ENCODE measurements around the gene GTF3C4. TPM values are rescaled to one million over a fixed set of nuclear protein-coding genes. Genes with fewer than 3 reads are reported as not detected.

GTF3C4 gene
- polyA plus RNA-seq, 1 experiment, result 2.8 TPM

- DNase-seq (ENCODE audit: low read depth), result no peak
- ChIA-PET CTCF (interaction anchor here (1.4 kb wide), 1 partner anchor 92 kb away, joined by 3 read pairs; no protein-coding TSS in a partner anchor), POLR2A (no interaction called here)
- H3K4me3 ChIP-seq (ENCODE audit: low read depth, low read length), result no peak overlapping the region
- H3K27me3 ChIP-seq (ENCODE audit: control insufficient read depth, insufficient read depth, low read length), result peaks cover 30% of the 10 kb centered on the region
- no peak for TF ChIP-seq CTCF (IDR thresholded peaks at IDR 0.05; ENCODE audit: insufficient read depth, low read depth, low read length)
- no peaks in the 10 kb centered on the region for H3K36me3 ChIP-seq (ENCODE audit: control insufficient read depth, insufficient read depth, low read length)
Observed at GRCh38 chr9:132742821-132743311, 72.6 kb downstream of the GTF3C4 start.

GRCh38 chr9:132743931-132744479, 73.7 kb downstream of the GTF3C4 start:
- ChIA-PET POLR2A (no interaction called here), CTCF (interaction anchor here (1.0 kb wide), 1 partner anchor 10 kb away, joined by 3 read pairs; no protein-coding TSS in a partner anchor)
- Histone ChIP-seq H3K36me3 (ENCODE audit: control insufficient read depth, insufficient read depth, low read length) (no peaks in the 10 kb centered on the region), H3K27me3 (ENCODE audit: control insufficient read depth, insufficient read depth, low read length) (peaks cover 30% of the 10 kb centered on the region), H3K4me3 (ENCODE audit: low read depth, low read length) (no peak overlapping the region)
- TF ChIP-seq CTCF (IDR thresholded peaks at IDR 0.05; ENCODE audit: insufficient read depth, low read depth, low read length), result no peak
- no peak for DNase-seq (ENCODE audit: low read depth)

Other genes with a start within 250 kb of the GTF3C4 start
- gene BARHL1, start 87.9 kb upstream of the GTF3C4 start, polyA plus RNA-seq (2011; rRNA removed), result not detected in 2 replicates
- gene DDX31, start 481 bp upstream of the GTF3C4 start, polyA plus RNA-seq (2011; rRNA removed), result 12.3 and 13.7 TPM in 2 replicates
- gene AK8, start 207.8 kb downstream of the GTF3C4 start, polyA plus RNA-seq (2011; rRNA removed), result 0.29 and 0.53 TPM in 2 replicates
- 3.4 and 5.1 TPM in 2 replicates for gene SPACA9, start 208.4 kb downstream of the GTF3C4 start, polyA plus RNA-seq (2011; rRNA removed)